SHP77 (cell line): ENCODE measurements around the gene ANO4.

Source experiments
- DNase-seq, 2 experiments: peaks; one replicate each; lab custom pipeline; 2025; lab: John Stamatoyannopoulos, UW

ANO4 gene

DNA sequence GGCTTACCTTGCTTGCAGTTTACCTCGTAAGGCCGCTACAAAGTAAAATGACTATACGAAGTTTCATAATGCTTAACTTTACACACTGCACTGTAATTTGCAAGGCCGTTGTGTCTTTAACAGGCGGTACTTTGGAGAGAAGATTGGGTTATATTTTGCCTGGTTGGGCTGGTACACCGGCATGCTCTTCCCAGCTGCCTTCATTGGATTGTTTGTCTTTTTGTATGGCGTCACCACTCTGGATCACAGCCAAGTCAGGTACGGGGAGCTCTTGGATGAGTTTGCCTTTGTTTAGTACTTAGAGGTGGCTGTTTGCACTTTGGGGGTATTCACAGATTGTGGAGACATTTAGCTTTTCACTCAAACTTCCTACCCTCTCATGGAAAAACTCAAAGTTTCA is 247.6 kb downstream of the ANO4 start:
- DNase-seq: peak; percentile 52 to 74

DNA sequence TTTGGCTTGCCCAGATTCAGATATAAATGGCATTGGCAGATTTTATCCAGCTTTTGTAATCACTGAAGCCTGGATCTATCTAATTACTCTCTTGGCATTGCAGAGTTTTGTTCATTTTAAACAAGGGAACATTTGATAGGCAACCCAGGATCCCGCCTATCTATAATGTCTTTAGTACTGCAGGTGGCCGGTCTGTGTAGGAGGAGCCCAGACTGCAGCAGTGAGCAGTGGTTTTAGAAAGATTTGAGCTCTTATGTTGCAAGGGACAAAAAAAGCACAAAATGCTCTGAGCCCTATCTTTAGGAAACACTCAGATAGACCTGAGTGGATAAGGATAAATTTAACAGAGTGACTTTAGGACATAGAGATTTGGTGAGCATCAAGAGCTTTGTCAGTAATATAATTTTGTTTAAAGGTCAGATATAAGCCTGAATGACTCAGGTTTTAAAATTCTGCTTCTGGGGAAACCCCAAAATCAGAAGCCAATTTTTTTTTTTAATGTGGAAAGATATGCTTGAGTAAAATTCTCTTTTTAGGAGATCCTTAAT is 250.0 kb downstream of the ANO4 start:
- no peak for DNase-seq

DNA sequence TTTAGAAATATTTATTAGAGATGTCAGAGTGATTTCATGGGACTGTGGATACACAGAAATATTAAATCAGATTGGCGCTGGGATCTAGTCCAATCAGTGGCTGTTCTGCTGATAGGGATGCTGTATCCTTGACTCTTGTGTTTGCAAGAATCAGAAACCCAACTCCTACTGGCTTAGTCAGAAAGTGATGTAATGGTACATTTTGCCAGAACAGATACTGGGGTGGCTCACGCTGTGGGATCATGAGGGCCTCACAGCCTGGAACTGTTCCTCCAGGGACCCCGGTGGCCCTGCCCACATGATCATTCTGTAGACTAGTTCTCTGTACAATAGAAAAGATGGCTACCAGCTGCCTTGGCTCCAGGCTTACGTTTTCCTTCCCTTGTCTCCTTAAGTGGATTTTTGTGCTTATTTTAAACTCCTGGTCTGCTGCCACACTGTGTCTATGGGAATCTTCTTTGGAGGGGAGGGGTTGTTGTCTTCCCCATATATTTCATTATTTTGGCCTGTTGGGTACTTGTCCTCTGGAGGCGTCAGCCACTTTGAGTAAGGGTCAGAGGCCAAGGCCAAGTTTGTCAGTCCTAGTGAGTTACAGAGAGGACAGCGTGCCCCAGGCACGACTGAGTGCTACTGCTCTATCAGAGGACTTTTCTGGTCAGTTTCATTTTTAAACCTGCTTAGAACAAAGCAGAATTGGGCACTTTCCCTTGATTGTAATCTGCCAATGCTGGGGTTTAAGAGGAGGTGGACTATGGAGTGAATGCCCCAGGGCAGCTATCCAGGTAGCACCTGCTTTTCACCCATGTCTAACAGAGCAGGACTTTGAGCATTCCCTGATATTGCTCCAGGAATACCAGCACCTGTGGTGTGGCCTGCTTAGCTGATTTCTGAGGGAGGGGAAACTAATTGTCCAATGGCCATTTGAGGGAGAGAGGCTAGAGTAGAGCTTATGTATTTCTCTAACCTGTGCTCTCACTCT is 251.2 kb downstream of the ANO4 start:
- DNase-seq: no peak

DNA sequence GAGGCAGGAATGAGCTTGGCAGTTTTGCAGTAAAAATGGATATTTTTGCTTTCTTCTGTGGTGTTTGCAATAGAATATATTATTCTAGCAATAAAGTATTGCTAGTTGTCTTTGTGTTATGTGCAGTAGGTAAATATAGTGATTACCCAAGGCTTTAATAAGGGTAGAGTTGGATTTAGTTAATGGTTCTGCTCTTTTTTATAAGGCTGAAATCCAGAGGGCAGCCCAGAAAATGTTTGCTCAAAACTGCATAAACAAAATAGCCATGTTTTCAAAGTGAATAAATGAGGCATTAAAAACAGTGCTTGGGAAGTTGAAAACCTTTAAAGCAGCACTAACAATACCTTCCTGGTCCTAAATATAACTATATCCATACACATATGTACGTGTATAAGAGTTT is 253.1 kb downstream of the ANO4 start:
- no peak for DNase-seq

- no peak for DNase-seq
Measured at GRCh38 chr12:101050631-101051030, 256.1 kb downstream of the ANO4 start.

DNA sequence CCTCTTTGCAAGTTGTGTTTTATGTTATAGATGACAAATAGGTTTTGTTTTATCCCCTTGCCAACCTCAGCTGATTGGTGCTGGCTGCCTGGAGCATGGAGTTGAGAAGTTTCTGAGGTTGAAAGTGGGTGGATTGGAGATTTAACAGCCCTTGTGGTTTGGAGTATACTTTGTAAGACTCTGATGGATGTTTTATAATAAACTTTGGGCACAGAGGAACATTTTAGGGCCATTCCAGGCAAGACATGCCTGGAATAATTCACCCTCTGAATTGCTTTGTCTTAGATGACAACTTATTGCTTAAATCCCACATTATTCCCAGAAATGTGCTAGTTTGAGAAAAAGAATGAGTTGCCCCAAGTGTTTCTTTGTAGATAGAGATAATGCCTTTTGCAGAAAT is 256.6 kb downstream of the ANO4 start:
- DNase-seq: no peak

DNA sequence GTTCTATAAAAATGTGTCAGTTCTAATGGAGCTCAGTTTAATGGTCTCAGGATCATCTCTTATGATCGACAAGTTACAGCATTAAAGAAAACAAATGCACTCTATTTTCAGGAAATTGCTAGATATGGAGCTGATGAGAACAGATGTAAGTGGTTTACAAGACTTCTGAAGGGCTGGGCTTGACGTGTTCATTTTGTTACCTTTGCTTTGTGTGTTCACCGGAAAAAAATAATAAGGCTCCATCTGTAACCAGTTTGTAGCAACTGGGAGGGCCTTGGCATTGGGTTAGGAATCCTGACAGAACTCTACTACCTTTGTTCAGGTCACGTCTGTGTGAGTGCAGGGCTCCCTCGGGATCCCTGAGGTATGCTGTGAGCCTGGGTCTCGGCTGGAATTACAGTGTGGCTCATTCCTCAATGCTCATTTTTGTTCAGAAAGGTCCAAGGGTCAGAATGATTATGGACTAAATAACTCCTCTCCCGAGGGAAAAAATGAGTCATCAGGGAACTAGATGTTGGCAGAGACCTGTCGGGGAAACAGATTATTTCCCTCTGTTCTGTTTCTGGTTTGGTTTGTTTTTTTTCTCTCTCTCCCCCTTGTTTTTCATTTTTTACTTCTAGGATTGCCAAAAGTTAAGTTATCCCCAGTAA is 257.4 kb downstream of the ANO4 start:
- DNase-seq: no peak

GRCh38 chr12:101053203-101053602 is 258.6 kb downstream of the ANO4 start:
- DNase-seq: no peak

DNA sequence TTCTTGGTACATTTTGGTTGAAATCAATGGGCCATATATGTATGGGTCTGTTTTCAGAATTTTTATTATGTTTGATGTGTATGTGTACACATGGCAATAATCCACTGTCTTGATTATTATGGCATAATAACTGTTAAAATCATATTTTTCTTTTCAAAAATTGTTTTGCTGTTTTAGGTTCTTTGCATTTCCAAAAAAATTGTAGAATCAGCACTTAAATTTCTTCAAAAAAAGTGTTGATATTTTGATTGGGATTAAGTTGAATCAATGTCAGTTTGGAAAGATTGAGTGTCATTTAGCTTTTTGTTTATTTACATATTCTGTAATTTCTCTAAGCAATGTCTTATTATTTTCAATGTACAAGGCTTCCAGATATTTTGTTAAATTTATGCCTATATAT is 261.4 kb downstream of the ANO4 start:
- no peak for DNase-seq

GRCh38 chr12:101062508-101062907 is 267.9 kb downstream of the ANO4 start:
- DNase-seq: peak in 1 of 2 experiments; percentile 4

DNA sequence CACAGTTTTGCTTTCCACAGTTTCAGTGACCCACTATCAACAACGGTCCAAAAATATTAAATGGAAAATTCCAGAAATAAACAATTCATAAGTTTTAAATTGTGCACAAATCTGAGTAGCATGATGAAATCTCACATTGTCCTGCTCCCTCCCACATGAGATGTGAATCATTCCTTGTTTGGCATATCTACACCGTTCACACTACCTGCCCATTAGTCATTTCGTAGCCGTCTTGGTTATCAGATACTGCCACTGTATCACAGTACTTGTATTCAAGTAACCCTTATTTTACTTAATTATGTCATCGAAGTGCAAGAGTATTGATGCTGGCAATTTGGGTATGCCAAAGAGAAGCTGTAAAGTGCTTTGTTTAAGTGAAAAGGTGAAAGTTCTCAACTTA is 270.1 kb downstream of the ANO4 start:
- DNase-seq: no peak

- DNase-seq: no peak
Measured at GRCh38 chr12:101066489-101066888, 271.9 kb downstream of the ANO4 start.

- DNase-seq: no peak
Measured at GRCh38 chr12:101068402-101068801, 273.8 kb downstream of the ANO4 start.

DNA sequence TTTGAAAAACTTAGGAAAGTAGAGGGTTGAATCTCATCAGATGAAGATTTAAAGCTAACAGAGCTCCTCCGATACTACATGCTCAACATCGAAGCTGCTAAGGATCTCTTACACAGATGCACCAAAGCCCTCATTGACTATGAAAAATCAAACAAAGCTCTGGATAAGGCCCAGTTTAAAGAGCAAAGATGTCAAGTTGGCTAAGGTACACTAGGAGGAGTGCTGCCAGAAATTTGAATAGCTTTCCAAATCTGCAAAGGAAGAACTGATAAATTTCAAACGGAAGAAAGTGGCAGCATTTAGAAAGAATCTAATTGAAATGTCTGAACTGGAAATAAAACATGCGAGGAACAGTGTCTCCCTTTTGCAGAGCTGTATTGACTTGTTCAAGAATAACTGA is 274.3 kb downstream of the ANO4 start:
- no peak for DNase-seq

DNA sequence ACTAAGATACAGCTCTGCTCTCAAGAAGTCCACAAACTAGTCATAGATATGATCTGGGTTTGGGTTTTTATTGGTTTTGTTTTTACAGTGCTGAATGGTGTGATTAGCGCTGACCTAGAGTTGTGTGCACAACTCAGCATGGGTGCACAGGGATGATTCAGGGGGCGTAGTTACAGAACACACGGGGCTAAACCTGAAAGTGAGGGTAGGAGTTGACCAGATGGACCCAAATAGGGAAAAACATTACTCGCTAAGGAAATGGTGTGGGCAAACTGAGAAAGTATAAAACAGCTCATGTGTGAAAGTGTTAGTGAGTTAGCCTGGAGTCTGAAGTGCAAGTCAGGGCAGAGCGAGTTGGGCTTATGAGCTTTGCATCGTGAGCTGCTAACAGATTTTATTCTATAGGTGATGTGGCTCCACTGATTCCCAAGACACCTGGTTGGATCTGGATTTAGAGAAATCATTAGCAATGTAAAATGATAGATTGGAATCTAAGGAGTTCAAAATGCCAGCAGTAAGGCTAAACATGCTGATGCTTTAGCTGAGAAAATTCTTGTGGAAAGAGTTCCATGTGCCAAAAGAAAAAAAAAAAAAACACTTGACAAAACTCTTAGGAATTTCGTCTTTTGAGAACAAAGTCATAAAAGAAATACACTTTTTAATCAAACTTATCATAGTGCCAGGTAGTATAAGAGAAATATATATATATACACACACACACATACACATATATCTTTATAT is 280.5 kb downstream of the ANO4 start:
- DNase-seq: no peak

DNA sequence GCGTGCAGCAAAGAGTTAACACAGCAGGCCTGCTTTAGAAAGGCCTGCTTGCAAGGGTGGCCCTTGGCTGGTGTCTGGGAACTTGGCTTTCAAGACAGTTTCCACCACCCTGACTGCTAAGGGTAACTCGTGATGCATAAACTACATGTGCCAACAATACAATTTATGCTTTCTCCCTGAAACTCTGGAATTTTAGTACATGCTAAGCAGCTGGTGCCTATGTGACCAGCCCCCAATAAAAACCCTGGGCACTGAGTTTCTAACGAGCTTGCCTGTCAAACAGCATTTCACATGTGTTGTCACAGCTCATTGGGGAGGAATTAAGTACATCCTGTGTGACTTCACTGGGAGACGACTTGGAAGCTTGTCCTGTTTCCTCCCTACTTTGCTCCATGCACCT is 282.3 kb downstream of the ANO4 start:
- DNase-seq: no peak

DNA sequence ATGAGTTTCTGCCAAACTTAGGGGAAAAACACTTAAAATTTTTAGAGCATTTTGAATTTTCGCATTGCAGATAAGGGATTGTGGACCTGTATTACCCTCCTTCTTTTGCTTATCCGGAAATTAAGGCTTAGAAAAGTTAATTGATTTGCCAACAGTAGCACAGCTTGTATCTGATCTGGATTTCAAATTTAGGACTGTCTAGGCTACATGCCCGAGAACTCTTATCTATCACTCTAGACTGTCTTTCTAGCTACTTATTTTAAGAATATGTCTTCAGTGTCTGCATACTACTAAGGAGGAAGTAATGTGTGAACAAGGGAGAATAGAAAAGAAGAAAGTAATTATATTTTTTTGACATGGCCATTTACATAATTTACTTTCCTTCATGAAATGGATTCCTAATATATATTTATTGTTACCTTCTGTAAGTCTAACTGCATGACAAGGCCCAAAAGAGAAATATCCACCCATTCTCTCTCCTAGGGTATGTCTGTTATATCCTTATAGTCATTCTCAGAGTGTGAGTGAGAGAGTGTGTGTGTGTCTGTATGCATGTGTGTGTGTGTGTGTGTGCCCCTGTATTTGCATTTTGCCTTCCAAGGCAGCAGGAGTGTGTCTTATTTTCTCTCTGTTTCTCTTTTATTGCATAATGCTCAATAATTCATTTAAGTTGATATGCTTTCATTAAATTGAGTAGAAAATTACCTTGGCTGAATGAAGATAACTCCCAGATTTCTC is 283.4 kb downstream of the ANO4 start:
- DNase-seq: no peak

GRCh38 chr12:101078536-101079285 is 284.1 kb downstream of the ANO4 start:
- no peak for DNase-seq

DNA sequence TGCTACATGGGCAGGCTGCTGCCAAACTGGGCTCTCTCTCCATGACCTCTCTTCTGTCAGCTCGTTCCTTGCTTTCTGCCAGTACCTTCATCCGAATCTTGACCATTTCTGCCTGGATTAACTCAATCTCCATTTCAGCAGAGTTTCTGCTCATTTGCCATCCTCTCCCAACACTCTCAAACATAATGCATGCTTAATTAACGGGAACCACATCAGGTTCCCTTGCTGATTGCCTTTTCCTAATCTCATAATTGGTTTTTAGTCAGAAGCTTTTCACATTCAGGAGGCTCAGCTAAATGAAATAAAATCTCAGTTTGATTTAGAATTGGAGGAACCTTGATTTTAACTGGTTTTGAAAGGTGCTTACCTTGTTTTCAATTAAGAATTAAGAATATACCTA is 288.1 kb downstream of the ANO4 start:
- no peak for DNase-seq

GRCh38 chr12:101086490-101087135 is 292.0 kb downstream of the ANO4 start:
- no peak for DNase-seq
